ENCODE data around the gene MARVELD1.
"Not testable (repeated sequence)": the region's sequence is repeated elsewhere in the genome, so short reads cannot be mapped to it uniquely, and the experiment has no call there.

The MARVELD1 gene

DNA sequence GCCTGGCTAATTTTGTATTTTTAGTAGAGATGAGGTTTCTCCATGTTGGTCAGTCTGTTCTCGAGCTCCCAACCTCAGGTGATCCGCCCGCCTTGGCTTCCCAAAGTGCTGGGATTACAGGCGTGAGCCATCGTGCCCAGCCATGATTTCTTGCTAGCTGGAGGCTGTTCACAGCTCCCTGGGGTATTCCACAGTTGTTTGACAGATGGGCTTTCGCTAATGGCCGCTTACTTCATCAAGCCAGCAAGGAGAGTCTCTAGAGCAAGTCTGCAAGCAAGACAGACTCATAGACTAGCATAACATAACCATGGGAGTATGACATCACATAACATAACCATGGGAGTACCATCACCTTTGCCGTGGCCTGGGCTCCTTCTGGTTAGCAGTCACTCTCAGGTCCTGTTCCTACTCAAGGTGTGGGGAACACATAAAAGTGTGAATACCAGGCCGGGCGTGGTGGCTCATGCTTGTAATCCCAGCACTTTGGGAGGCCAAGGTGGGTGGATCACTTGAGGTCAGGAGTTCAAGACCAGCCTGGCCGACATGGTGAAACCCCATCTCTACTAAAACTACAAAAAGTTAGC lies 15.4 kb upstream of the MARVELD1 start:
- not testable (repeated sequence) for DNase-seq

DNA sequence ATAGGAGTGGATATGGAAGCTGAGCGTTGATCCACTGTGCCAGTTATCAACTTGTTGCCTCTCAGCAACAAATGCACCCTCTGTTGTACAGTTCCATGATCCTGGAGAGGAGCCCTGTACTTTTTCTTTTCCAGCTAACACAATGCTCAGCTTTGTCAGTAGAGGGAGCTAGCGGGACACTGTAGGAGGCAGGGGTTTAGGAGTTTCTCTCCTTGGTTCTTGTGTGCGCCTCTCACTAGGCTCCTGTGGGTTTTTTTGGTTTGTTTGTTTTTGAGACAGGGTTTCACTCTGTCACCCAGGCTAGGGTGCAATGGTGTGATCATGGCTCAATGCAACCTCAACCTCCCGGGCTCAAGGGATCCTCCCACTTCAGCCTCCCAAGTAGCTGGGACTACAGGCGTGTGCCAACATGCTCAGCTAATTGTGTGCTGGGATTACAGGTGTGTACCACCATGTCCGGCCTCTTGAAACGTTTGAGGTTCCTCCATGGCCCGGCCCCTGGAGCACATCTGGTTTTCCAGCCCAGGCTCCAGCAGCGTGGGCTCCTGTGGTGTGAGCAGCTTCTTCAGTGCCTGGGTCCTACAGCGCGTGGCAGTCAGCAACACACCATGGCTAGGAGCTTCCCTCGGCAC lies 12.0 kb upstream of the MARVELD1 start:
- DNase-seq = peak; percentile 62

DNA sequence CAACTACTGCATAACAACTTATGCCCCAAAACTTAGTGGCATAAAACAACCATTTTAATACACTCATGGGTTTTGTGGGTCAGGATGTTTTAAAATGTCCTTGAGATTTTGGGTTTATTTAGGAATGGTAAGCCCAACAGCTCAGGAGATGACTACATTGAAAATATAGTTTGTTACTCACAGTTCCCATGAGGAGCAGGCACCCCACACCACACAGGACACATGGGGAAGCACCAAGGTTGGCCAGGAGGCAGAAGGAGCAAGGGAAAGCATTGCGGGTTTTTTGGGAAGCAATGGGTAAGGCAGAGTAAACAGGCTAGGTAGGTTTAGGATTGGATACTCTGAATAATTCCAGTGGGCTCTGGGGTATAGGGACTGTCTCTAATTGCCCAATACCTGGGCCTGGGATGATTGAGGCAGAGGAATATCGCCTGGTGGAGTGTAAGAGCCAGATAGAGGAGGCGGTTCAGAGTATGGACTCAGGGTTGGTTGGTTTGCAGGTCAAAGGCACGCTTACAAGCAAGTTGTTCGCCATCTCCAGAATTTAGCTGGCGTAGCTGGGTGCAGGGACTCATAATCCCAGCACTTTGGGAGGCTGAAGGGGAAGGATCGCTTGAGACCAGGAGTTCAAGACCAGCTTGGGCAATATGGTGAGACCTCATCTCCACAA lies 10.0 kb upstream of the MARVELD1 start:
- DNase-seq = no peak

DNA sequence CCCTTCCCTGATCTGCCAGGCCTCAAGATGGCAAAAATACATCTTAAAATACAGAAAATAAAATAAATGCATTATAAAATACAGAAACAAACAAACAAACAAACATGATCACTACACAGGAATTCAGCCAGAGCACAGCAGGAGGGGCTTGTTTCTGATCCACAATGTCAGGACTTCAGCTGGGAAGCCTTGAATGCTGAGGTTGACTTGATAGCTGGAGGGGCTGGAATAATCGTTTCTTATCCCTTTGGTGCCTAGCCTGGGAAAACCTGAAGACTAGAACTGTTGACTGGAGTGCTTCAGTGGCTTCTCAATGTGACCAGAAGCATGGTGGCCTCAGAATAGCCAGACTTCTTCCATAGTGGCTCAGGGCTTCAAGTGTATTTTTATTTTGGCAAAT lies 9.2 kb upstream of the MARVELD1 start:
- DNase-seq = no peak

DNA sequence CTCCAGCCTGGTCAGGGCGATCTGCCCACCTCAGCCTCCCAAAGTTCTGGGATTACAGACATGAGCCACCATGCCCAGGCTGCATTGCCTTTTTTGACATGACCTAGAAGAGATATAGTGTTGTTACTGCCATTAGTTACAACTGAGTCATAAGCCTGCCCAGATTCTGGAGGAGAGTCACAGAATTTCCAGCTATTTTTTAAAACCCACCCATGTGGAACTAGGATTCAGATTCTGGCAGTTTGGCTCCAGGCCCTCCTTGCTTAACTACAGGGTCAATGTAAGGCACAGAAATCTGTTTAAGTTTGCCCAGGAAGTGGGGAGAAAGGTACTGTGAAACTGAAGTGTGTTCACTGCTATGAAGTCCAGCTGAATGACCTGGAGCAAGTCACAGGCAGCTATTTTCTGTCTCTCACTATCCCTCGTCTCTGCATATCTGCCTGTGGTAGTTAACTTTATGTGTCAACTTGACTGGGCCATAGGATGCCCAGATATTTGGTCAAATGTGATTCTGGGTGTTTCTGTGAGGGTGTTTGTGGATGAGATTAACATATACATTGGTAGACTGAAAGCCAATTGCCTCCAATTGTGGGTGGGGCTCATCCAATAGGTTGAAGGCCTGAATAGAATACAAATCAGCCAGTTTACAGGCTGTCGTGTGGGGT lies 8.4 kb upstream of the MARVELD1 start:
- no peak for DNase-seq

DNA sequence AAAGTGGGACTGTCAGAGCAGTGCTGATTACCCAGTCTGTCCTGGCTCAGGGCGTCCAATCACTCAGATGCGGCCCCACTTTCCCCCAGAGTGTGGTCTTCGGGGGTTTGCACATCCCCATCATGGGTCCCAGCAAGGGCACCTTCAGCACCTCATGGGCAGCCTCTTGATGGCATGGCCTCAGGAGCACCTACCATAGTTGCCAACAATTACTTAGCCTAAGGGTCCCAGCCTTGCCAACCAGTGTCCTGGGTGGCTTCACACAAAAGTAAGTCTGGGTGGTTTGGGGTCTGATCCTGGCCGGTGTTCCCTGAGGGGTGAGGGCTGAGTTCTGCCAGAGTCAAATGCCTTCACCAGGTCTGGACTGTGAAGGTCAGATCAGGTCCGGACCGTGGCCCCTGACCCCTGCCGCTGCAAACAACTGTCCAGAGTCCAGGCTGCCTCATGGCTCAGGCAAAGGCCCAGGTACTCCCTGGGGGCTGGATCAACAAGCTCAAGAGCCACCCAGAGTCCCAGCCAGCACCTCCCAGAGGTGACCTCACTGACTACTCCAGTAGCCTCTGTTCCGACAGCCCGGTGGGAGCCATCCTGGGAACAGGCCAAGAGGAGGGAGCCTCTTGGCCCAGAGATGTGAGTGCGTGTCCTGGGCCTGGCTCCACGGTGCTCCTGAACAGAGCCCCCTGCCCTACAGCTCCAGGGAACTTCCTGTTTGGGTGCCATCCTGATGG lies 6.2 kb upstream of the MARVELD1 start:
- DNase-seq = no peak

DNA sequence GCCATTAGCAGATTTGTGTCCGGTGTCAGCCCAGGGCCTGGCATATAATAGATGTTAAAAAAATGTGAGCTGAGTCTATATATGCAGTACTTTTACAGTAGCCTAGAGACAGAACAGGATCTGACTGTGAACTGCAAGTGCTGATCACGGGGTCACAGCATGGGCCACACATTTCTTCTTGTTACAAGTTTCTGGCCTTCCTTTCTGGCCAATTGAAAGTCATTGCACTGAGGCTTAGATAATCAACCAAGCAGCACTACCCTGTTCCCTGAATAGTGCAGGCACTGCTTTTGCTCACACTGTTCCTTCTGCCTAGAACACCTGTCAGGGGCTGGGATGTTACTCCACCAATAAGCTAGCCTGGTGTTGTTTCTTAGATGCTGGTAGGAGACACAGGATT lies 5.4 kb upstream of the MARVELD1 start:
- DNase-seq = no peak

DNA sequence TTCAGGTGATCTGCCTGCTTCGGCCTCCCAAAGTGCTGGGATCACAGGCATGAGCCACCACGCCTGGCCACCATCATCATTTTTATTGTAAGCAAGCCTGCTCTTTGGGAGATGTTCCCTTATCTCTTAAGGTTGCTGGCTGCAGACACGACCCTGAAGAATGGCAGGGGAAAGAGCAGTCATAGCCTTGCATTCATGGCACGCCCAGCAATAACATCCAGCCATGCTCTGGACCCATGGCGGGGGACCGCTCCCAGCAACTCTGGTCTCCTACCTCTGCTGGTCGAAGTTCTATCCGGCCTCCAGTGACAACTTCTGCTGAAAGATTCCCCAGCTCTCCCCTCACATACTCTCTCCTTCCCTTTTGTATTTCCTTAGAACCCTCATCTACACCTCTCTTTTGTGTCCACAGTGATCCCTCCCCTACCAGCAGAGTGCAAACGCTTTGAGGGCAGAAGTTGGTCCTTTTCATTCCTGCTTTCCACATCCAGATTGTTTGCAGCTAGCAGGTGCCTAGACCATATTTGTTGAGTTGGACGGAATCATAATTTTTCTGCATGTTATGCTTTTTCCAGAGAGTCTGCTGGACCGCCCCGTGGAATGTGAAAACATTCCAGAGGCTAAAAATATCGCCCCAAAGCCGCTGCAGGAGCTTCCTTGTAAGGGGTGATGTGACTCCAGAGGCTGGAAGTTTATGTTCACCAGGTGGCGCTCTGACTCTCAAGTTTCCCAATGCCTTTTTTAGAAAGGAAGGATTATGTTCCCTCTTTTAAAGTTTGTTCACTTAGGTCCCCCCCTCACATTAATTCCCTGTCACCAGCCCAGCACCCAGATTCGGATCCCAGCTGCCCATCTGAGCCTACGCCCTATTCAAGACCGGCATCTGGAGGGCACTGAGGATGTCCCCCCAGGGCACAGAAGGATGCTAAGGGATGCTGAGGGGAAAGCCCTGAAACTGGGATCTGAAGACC lies 4.3 kb upstream of the MARVELD1 start:
- DNase-seq = peak; percentile 93

DNA sequence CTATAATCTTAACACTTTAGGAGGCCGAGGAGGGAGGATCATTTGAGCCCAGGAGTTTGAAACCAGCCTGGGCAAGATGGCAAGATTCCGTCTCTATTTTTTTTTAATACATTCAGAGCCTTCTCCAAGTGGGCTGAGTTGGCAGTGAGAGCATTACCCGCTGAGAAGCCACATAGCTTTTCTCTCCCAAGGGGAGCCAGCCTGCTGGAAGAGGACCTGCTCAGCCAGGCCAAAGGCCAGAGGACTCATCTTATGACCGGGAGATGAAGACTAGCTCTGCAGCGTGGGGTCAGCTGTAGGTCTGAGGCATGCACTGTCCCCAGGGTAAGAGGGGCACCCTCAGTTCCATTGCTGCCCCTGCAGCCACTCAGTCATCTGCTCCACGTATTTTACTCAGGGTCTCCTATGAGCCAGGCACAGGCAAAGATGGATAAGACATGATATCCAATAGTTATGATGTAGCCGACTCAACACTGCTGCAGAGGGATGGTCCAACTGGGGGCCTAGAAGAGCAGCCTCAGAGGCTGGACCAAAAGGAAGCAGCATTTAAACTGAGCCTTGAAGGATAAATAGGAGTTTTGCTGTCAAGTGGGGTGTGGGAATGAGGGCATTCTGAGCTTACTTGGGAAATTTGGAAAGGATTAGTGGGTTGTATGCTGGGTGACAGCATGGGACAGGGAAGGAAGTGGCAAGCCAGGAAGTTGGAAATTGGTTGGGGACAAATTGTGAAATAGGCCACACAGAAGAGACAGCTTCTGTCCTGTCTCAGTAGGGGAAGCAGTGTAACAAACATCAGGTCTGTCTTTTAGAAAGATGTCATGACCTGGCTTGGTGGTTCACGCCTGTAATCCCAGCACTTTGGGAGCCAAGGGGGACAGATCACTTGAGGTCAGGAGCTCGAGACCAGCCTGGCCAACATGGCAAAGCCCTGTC lies 1.6 kb upstream of the MARVELD1 start:
- DNase-seq = no peak

DNA sequence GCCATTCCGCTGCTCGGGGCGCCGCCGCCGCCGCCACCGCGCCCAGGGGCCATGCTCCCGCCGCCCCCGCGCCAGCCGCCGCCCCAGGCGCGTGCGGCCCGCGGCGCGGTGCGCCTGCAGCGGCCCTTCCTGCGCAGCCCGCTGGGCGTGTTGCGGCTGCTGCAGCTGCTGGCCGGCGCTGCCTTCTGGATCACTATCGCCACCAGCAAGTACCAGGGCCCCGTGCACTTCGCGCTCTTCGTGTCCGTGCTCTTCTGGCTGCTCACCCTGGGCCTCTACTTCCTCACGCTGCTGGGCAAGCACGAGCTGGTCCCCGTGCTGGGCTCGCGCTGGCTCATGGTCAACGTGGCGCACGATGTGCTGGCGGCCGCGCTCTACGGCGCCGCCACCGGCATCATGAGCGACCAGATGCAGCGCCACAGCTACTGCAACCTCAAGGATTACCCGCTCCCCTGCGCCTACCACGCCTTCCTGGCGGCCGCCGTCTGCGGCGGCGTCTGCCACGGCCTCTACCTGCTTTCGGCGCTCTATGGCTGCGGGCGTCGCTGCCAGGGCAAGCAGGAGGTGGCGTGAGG lies 383 bp downstream of the MARVELD1 start:
- peak; percentile 81 for DNase-seq

DNA sequence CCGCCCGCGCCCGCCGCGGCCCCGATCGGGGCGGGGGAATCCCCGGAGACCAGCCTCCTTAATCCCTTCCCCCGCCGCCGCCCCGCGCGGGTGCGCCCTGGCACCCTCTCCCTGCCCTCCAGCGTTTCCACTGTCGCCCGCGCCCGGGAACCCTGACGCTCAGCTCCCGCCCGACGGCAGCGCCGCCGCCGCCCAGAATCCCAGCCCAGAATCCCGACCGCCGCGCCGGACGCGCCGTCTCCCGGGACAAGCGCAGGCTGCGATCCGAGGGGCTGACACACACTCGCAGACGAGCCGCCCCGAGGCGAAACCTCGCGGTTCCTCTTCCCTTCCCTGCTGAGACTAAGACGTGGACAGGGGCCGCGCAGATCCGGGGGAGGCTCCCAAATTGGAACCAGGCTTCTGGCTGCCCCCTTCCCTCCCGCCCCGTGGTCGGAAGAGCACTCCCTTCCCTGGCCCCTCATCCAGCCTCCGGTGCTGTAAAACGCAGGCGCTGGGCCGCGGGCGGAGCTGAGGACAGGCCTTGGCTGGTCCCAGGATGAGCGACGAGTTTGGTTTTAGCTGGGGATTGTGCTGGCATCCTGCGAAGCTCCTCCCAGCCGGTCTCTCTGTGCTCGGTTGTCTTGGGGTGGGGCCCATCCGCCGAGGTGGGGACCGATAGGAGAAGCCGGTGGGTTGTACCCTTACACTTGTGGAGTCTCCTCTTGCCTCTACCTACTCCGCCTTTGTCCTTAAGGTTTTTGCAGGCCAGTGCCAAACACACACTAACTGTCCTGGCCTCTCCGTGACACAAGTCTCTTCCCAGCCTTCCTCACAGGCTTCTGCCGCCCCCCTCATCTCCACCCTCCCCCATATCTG lies 1.1 kb downstream of the MARVELD1 start:
- peak; percentile 90 for DNase-seq

DNA sequence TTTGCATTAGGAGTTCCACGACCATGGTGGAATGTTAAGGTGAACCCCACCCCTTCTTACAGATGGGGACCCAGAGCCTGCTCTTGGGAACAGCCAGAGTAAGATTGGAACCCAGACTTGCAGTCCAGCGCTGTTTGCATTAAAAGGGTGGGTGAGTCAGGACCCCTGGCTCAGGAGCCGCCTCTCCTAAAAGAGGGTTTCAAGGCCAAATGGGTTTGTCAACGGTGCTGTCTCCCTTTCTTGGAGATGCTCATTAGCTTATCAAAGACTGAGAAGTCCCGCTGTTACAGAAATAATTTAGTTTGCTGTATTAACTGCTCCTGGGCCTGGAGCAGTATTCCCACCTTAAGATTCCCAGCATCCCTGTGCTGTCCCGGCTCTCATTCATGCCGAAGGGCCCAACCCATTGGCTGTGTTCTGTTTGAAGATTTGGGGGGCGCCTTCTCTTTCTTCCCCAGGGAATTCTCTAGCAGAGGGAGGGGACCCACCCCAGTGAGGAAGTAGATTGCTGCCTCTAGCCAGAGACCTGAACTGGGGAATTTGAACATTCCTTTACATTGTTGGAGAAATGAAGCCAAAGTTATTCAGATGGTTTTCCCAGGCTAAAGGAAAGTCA lies 1.8 kb downstream of the MARVELD1 start:
- no peak for DNase-seq

DNA sequence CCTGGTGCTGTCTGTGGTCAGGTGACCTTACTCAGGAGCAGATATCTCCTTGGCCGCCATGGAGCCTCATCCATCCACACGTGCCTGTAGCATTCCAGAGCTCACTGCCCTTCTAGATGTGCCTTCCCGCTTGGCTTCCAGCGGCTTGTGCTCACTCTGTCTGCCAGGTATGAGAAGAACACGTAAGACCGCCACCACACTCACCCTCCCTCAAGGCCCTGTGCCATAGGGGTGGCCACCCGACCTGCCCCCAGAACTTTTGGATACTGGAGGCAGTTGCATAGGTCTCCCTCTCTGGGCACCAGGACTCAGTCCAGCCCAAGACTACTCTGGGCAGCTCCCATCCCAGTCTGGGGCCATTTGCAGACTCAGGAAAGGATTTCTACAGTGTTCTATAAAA lies 4.1 kb downstream of the MARVELD1 start:
- DNase-seq = no peak

DNA sequence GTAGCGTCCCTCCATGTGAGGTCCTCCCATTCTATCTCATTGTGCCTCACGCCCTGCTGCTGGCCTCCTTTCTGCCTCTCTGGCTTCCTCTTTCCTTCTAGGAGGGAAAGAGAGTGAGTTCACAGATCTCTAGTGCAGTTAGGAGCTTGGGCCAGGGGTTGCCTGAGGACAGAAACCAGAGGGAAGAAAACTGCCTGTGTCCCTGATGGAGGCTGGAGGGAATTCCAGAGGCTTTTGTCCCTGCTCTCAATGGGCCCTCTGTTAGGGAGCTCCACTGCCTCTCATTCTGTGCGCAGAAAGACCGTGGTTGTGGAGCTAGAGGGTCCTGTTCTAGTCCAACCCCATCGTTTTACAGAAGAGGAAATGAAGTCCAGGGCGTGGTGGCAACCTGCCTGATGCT lies 4.6 kb downstream of the MARVELD1 start:
- DNase-seq = no peak

DNA sequence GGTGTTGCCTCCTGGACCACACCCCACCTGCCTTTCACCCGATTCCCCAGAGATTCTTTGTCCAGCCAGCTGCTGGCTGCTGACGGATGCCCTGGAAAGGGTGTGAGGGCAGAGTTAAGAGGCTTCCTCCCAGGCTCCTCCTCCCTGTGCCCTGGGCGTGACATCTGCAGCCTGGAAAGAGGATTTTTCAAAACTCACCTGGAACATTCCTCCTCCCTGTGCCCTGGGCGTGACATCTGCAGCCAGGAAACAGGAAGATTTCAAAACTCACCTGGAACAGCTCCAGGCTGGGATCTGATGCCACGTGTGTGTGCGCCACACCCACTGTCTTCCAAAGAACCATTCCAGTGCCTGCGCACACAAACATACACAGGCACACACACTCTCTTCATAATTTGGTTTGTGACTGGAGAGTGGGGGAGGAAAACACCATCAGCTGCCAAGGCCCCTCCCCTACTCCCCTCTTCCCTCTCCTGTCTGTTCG lies 5.2 kb downstream of the MARVELD1 start:
- DNase-seq = no peak

DNA sequence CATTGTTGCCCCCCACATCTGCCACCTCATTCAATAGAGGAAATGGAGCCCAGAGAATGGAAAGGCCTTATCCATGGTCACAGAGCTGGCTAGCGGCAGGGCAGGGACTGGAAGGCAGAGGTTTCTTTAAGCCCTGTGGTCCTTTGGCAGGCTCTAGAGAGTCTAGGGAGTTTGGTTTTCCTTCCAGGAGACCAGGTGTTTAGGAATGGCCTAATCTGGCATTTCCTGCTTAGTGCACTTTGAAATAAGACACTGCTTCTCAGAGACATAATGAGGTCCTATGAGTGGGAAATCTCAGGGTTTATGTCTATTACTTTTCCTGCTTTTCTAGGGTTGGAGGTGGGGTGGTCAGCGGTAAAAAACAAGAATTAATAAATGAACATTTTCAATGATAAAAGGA lies 6.1 kb downstream of the MARVELD1 start:
- no peak for DNase-seq

DNA sequence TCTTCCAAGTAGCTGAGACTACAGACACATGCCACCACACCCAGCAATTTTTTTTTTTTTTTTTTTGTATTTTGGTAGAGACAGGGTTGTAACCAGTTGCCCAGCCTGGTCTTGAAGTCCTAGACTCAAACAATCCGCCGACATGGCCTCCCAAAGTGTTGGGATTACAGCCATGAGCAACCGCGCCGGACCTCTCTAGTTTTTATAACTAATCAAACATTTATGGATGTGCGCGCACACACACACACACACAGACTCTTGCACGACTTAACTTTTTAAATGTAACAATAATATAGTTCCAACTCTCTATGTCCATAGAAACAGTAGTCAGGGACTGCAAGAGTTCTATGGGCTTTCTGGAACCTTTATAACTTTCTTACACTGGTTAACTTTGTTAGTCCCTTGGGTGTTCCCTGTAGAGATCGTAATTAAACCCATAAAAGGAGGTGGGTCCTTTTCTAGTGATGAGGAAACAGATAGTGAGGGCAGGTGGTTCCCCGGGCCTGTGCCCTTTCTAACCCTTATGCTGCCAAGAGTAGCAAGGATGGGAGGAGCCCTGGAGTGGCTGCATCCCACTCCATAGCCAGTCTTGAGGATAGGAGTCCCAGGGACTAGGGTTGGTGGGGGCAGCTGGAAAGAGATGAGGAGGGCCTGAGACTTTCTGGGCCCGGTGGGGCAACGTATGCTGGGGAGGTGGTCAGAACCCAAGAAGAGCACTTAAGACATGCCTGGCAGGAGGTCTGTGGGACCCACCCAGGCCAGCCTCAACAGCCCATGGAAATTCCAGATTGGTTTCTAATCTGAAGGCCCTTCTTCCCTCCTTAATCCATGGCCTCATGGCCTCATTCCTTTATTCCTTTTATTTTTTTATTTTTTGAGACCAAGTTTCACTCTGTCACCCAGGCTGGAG lies 8.6 kb downstream of the MARVELD1 start:
- no peak for DNase-seq

DNA sequence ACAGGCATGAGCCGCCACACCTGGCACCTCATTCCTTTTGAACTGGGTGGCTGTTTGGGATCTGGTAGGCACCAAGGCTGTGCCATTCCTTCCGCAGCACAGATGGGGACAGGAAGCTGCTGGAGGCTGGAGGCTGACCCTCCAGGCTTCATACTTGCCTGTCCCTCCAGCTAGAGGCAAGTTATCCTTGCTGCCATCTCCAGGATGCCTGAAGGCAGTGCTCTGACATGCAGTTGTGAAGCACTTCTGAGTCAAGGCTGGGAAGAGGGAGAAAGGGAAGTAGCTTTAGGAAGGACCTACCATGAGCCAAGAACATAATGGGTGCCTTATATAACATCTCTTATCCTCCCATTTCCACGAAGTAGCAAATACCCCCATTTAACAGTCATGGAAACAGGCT lies 9.5 kb downstream of the MARVELD1 start:
- DNase-seq = no peak
